GM19438 (cell line): ENCODE data around the gene CDH5.
"Not testable (repeated sequence)": the region's sequence is repeated elsewhere in the genome, so short reads cannot be mapped to it uniquely, and the experiment has no call there.

Source experiments
- ATAC-seq: cut with Tn5 transposase; IDR thresholded peaks from one replicate; pipeline ENCODE4 v1.9.1; 2021; ENCODE audit warnings: low read depth; ENCODE audit not compliant: unreplicated experiment

The CDH5 gene

GRCh38 chr16:66429290-66429962 lies 62.9 kb downstream of the CDH5 start:
- no peak for ATAC-seq

GRCh38 chr16:66430214-66430613 lies 63.7 kb downstream of the CDH5 start:
- no peak for ATAC-seq

GRCh38 chr16:66431760-66432159 lies 65.3 kb downstream of the CDH5 start:
- no peak for ATAC-seq

- no peak for ATAC-seq
These were observed 65.9 kb downstream of the CDH5 start for GRCh38 chr16:66432429-66432828.

GRCh38 chr16:66434619-66435430 lies 68.3 kb downstream of the CDH5 start:
- ATAC-seq: no peak

- ATAC-seq: no peak
These were observed 69.4 kb downstream of the CDH5 start for GRCh38 chr16:66435896-66436295.

- ATAC-seq: no peak
These were observed 71.0 kb downstream of the CDH5 start for GRCh38 chr16:66437391-66437945.

GRCh38 chr16:66438536-66438935 lies 72.0 kb downstream of the CDH5 start:
- ATAC-seq: no peak

- no peak for ATAC-seq
These were observed 72.7 kb downstream of the CDH5 start for GRCh38 chr16:66439051-66439730.

- no peak for ATAC-seq
These were observed 73.8 kb downstream of the CDH5 start for GRCh38 chr16:66440271-66440802.

- no peak for ATAC-seq
These were observed 74.5 kb downstream of the CDH5 start for GRCh38 chr16:66440970-66441369.

GRCh38 chr16:66441586-66442375 lies 75.3 kb downstream of the CDH5 start:
- no peak for ATAC-seq

- no peak for ATAC-seq
These were observed 76.2 kb downstream of the CDH5 start for GRCh38 chr16:66442502-66443268.

- ATAC-seq: no peak
These were observed 76.8 kb downstream of the CDH5 start for GRCh38 chr16:66443269-66443652.

GRCh38 chr16:66444049-66444481 lies 77.6 kb downstream of the CDH5 start:
- ATAC-seq: no peak

- ATAC-seq: no peak
These were observed 80.2 kb downstream of the CDH5 start for GRCh38 chr16:66446737-66447136.

- no peak for ATAC-seq
These were observed 81.0 kb downstream of the CDH5 start for GRCh38 chr16:66447491-66447890.

- no peak for ATAC-seq
These were observed 85.1 kb downstream of the CDH5 start for GRCh38 chr16:66451548-66451947.

- ATAC-seq: not testable (repeated sequence)
These were observed 86.7 kb downstream of the CDH5 start for GRCh38 chr16:66453230-66453629.
